Measurements from ENCODE around the gene SERTM1.

SERTM1 gene

GRCh38 chr13:36673838-36674326 is at the start of gene SERTM1:
Gene SERTM1 (plus strand): TSS chr13:36674020. CDS start chr13:36695079, 21,059 bp downstream.
- DNase-seq (ENCODE audit: low read depth in 2 of 3, low spot score in 1 of 3): no peak

- DNase-seq (ENCODE audit: low read depth in 2 of 3, low spot score in 1 of 3): no peak
Observed at GRCh38 chr13:36628377-36629056, 45.3 kb upstream of the SERTM1 start.

- no peak for DNase-seq (ENCODE audit: low read depth in 2 of 3, low spot score in 1 of 3)
Observed at GRCh38 chr13:36629057-36629385, 44.8 kb upstream of the SERTM1 start.

- no peak for DNase-seq (ENCODE audit: low read depth in 2 of 3, low spot score in 1 of 3)
Observed at GRCh38 chr13:36630181-36630803, 43.5 kb upstream of the SERTM1 start.

- DNase-seq (ENCODE audit: low read depth in 2 of 3, low spot score in 1 of 3): no peak
Observed at GRCh38 chr13:36639610-36640009, 34.2 kb upstream of the SERTM1 start.

GRCh38 chr13:36650611-36651010 is 23.2 kb upstream of the SERTM1 start:
- no peak for DNase-seq (ENCODE audit: low read depth in 2 of 3, low spot score in 1 of 3)

GRCh38 chr13:36665630-36666029 is 8.2 kb upstream of the SERTM1 start:
- no peak for DNase-seq (ENCODE audit: low read depth in 2 of 3, low spot score in 1 of 3)

GRCh38 chr13:36666477-36667229 is 7.2 kb upstream of the SERTM1 start:
- no peak for DNase-seq (ENCODE audit: low read depth in 2 of 3, low spot score in 1 of 3)

GRCh38 chr13:36668316-36668715 is 5.5 kb upstream of the SERTM1 start:
- no peak for DNase-seq (ENCODE audit: low read depth in 2 of 3, low spot score in 1 of 3)

GRCh38 chr13:36673352-36673751 is 468 bp upstream of the SERTM1 start:
- no peak for DNase-seq (ENCODE audit: low read depth in 2 of 3, low spot score in 1 of 3)

- DNase-seq (ENCODE audit: low read depth in 2 of 3, low spot score in 1 of 3): no peak
Observed at GRCh38 chr13:36674337-36675212, 755 bp downstream of the SERTM1 start.

GRCh38 chr13:36675213-36675536 is 1.4 kb downstream of the SERTM1 start:
- DNase-seq (ENCODE audit: low read depth in 2 of 3, low spot score in 1 of 3): no peak

- no peak for DNase-seq (ENCODE audit: low read depth in 2 of 3, low spot score in 1 of 3)
Observed at GRCh38 chr13:36680913-36681312, 7.1 kb downstream of the SERTM1 start.

GRCh38 chr13:36681894-36682624 is 8.2 kb downstream of the SERTM1 start:
- no peak for DNase-seq (ENCODE audit: low read depth in 2 of 3, low spot score in 1 of 3)

GRCh38 chr13:36683701-36684100 is 9.9 kb downstream of the SERTM1 start:
- DNase-seq (ENCODE audit: low read depth in 2 of 3, low spot score in 1 of 3): no peak

GRCh38 chr13:36685927-36686326 is 12.1 kb downstream of the SERTM1 start:
- no peak for DNase-seq (ENCODE audit: low read depth in 2 of 3, low spot score in 1 of 3)

- no peak for DNase-seq (ENCODE audit: low read depth in 2 of 3, low spot score in 1 of 3)
Observed at GRCh38 chr13:36696410-36697010, 22.7 kb downstream of the SERTM1 start.

- no peak for DNase-seq (ENCODE audit: low read depth in 2 of 3, low spot score in 1 of 3)
Observed at GRCh38 chr13:36700170-36700569, 26.4 kb downstream of the SERTM1 start.

- DNase-seq (ENCODE audit: low read depth in 2 of 3, low spot score in 1 of 3): no peak
Observed at GRCh38 chr13:36706755-36707154, 32.9 kb downstream of the SERTM1 start.
